ENCODE data around the gene ABCC10. TPM values are rescaled to one million over a fixed set of nuclear protein-coding genes. Genes with fewer than 3 reads are reported as not detected.
"Not testable (repeated sequence)": the region's sequence is repeated elsewhere in the genome, so short reads cannot be mapped to it uniquely, and the experiment has no call there.

The ABCC10 gene
- total RNA-seq, 2 experiments from 2014 or later = 47.1 to 53.2 TPM

DNA sequence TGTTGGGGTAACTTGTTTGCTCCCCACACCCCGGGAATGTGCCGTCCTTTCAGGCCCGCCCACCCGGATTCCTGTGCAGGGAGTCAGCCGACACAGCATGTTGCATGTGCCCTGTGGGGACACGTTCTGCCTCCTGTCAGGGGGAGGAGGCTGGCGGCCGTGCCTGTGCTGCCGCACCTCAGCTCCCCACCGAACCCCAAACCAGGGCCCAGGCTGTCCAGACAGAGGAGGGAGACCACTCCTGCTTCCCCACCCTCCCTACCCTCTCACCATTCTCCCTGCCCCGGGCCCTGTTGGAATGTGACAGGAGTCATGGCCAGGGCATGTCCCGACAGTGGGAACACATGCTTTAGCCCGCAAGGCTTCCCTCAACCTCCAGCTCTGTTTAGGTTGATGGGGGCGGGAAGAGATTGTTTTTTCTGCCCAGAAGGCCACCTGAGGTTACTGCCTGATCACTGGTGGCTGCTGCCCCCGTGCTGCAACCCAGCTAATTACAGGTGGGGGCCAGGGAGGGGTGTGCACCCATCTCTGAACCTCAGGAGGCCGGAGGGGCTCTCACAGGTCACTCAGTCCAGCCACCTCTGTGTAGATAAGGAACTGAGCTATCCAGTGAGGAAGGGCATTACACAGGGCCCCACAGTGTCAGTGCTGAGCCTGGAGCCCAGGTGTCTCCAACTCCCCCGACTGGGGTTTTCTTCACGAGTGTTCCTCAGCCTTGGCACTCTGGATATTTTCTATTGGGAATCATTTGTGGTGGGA is 69.2 kb downstream of the ABCC10 start:
- POLR2A ChIA-PET = no interaction called here
- H3K27me3 Mint-ChIP-seq = no peaks in the 10 kb centered on the region
- CTCF ChIA-PET = interaction anchor here (0.7 to 7.0 kb wide), 6 partner anchors 11 to 113 kb away, joined by 3 to 54 read pairs (median 4); partner anchors contain the start of genes LRRC73, POLR1C and YIPF3
- DNase-seq = no peak
- no peaks in the 10 kb centered on the region for H3K9me3 Mint-ChIP-seq
- no peak overlapping the region for H3K27ac Mint-ChIP-seq
- no peak overlapping the region for H3K4me3 Mint-ChIP-seq
- peaks cover 19% of the 10 kb centered on the region for H3K4me1 Mint-ChIP-seq
- peaks cover 7% of the 10 kb centered on the region for H3K36me3 Mint-ChIP-seq (ENCODE audit: low read depth)

DNA sequence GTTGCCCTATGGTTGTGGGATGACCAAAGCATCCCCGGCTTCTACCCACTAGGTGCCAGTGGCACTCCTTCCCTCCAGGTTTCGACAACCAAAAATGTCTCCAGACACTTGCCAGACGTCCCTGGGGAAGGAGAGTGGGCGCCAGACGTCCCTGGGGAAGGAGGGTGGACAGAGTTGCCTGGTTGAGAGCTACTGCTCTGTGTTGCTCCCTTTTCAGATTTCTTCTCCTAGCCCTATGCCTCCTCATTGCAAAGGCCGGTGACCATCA is 69.7 kb downstream of the ABCC10 start:
- no peak overlapping the region for H3K4me3 Mint-ChIP-seq
- no peak overlapping the region for H3K27ac Mint-ChIP-seq
- no peak for DNase-seq
- no peaks in the 10 kb centered on the region for H3K27me3 Mint-ChIP-seq
- peaks cover 7% of the 10 kb centered on the region for H3K36me3 Mint-ChIP-seq (ENCODE audit: low read depth)
- ChIA-PET CTCF (interaction anchor here (1.4 to 7.0 kb wide), 4 partner anchors 10 to 114 kb away, joined by 3 to 54 read pairs (median 12); partner anchors contain the start of gene LRRC73), POLR2A (no interaction called here)
- H3K9me3 Mint-ChIP-seq = no peaks in the 10 kb centered on the region
- H3K4me1 Mint-ChIP-seq = peaks cover 19% of the 10 kb centered on the region

DNA sequence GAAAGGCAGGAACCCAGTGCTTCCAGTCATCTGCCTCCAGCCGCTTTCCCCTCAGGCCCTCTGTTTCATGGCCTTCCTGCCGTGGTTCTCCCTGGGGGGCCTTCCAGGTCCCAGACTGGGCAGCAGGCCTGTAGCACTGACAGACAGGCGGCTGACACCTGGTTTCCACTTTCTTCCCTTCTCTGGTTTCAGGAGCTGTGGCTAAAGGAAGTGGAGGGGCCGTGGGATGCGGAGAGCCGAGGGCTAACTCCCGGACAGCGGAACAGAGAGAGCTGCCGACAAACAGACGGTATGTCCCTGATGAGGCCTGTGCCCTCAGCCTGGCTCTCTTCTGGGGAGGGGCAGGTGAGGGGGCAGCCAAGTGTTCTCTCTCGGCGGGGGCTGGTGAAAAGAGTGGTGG is 70.3 kb downstream of the ABCC10 start:
- Mint-ChIP-seq H3K4me3 (no peak overlapping the region), H3K27me3 (no peaks in the 10 kb centered on the region), H3K27ac (peak overlapping the region; percentile 62), H3K4me1 (peaks cover 19% of the 10 kb centered on the region), H3K9me3 (no peaks in the 10 kb centered on the region), H3K36me3 (ENCODE audit: low read depth) (peaks cover 7% of the 10 kb centered on the region)
- ChIA-PET CTCF (interaction anchor here (1.4 to 3.8 kb wide), 3 partner anchors 10 to 96 kb away, joined by 3 to 19 read pairs (median 10); no protein-coding TSS in a partner anchor), POLR2A (no interaction called here)
- no peak for DNase-seq

DNA sequence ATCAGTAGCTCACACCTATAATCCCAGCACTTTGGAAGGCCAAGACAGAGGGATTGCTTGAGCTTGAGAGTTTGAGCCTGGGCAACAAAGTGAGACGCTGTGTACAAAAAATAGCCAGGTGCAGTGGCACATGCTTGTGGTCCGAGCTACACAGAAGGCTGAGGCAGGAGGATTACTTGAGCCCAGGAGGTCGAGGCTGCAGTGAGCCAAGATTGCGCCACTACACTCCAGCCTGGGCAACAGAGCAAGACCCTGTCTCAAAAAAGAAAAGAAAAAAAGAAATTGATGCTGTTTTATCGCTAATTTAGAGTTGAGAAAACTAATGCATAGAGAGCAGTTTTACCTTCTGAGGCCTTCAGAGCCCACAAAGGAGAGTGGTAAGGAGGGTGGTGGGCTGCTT is 71.0 kb downstream of the ABCC10 start:
- H3K27me3 Mint-ChIP-seq; H3K36me3 Mint-ChIP-seq (ENCODE audit: low read depth); H3K4me3 Mint-ChIP-seq; DNase-seq; H3K27ac Mint-ChIP-seq; H3K9me3 Mint-ChIP-seq; POLR2A ChIA-PET: not testable (repeated sequence)
- CTCF ChIA-PET = interaction anchor here (0.5 to 2.4 kb wide), 2 partner anchors 10 to 205 kb away, joined by 3 to 10 read pairs; no protein-coding TSS in a partner anchor
- peaks cover 19% of the 10 kb centered on the region for H3K4me1 Mint-ChIP-seq

DNA sequence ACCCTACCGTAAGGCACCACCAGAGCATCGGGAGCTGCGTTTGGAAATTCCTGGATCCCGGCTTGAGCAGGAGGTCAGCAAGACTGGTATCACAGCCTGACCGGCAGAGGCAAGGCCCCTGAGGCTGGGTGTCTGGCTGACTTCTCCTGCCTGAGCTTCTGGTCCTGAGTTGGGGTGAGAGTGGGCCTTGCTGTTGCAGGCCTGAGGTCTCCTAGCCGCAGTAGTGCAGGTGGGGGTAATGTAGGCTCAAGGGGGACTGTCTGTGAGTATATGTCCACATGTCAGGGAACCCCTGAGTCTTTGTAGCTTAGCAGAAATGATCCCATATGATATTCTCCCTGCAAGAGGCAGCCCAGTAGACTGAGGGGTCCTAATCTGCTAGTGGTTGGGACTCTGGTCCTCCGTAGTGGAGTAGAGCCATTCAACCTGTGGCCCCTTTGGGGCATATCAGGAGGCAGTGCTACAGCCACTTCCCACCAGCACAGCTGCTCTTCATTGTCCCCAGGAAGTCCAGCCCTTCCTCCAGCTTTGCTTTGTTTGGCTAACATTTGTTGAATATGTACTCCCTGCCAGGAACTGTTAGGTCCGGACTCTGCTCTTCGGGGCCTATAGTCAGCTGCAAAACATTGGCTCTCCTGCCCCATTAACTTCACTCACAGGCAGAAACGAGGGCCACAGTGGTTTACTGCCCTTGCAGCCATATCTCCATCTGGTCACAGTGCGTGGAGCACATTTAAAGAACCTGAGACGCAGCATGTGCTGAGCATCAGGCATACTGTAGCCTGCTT is 71.9 kb downstream of the ABCC10 start:
- no peak for DNase-seq
- H3K27me3 Mint-ChIP-seq = no peaks in the 10 kb centered on the region
- H3K36me3 Mint-ChIP-seq (ENCODE audit: low read depth) = peaks cover 9% of the 10 kb centered on the region
- H3K27ac Mint-ChIP-seq = no peak overlapping the region
- no peak overlapping the region for H3K4me3 Mint-ChIP-seq
- ChIA-PET CTCF (interaction anchor here (0.6 to 2.4 kb wide), 4 partner anchors 9 to 869 kb away, joined by 3 to 10 read pairs (median 4); no protein-coding TSS in a partner anchor), POLR2A (no interaction called here)
- H3K9me3 Mint-ChIP-seq = no peaks in the 10 kb centered on the region
- H3K4me1 Mint-ChIP-seq = peaks cover 14% of the 10 kb centered on the region

Small RNA genes within 50 kb of the gene (microRNA-seq; reads per million reads assigned to microRNA genes)
- 0.84 reads per million for gene MIR6780B (ENCODE audit: borderline microRNAs expressed, borderline replicate concordance)

Other genes starting within 250 kb of the ABCC10 start
- gene CUL9, start 245.3 kb upstream of the ABCC10 start, total RNA-seq = 10 to 100 TPM; 57.8 to 60.7 TPM
- 10 to 100 TPM; 36.7 to 48.6 TPM for gene DNPH1, start 198.1 kb upstream of the ABCC10 start, total RNA-seq
- gene TTBK1, start 184.1 kb upstream of the ABCC10 start, total RNA-seq = under 1 TPM; 0.07 to 0.12 TPM
- gene SLC22A7, start 129.3 kb upstream of the ABCC10 start, total RNA-seq = not detected
- under 1 TPM in 1 of 2 experiments, not detected in 1; 0.67 TPM for gene CRIP3, start 118.7 kb upstream of the ABCC10 start, total RNA-seq
- gene ZNF318, start 57.9 kb upstream of the ABCC10 start, total RNA-seq = 10 to 100 TPM; 12.8 to 14.5 TPM
- not detected for gene DLK2, start 28.0 kb downstream of the ABCC10 start, total RNA-seq
- 10 to 100 TPM; 36.5 to 41.8 TPM for gene TJAP1, start 50.0 kb downstream of the ABCC10 start, total RNA-seq
- gene LRRC73, start 82.8 kb downstream of the ABCC10 start, total RNA-seq = under 1 TPM; 0.48 to 0.52 TPM
- gene YIPF3, start 89.4 kb downstream of the ABCC10 start, total RNA-seq = 10 to 100 TPM; 68.1 to 71.7 TPM
- 10 to 100 TPM; 23.1 to 33.4 TPM for gene POLR1C, start 89.5 kb downstream of the ABCC10 start, total RNA-seq
- 10 to 100 TPM; 55.5 to 60.3 TPM for gene XPO5, start 148.5 kb downstream of the ABCC10 start, total RNA-seq
- 10 to 100 TPM; 80.3 to 87.0 TPM for gene POLH, start 148.6 kb downstream of the ABCC10 start, total RNA-seq
- 10 to 100 TPM; 91.9 to 98.3 TPM for gene GTPBP2, start 201.7 kb downstream of the ABCC10 start, total RNA-seq
- gene MAD2L1BP, start 208.3 kb downstream of the ABCC10 start, total RNA-seq = 10 to 100 TPM; 41.8 to 44.3 TPM
- gene RSPH9, start 217.5 kb downstream of the ABCC10 start, total RNA-seq = not detected